AG10803 (cell line): ENCODE results near the gene CD7.
"Not testable (repeated sequence)": the region's sequence is repeated elsewhere in the genome, so short reads cannot be mapped to it uniquely, and the experiment has no call there.

Experiments
- DNase-seq: peaks from one replicate; pipeline ENCODE4 v3.0.0; 2010; ENCODE audit warnings: low read depth
- H3K4me3 ChIP-seq: 2 replicates; pipeline ENCODE4 v1.5.1; 2011; ENCODE audit warnings: mild to moderate bottlenecking, low read length, control low read depth
- CTCF ChIP-seq: conservative IDR thresholded peaks from 2 replicates; pipeline ENCODE4 v1.5.1; 2011; ENCODE audit warnings: mild to moderate bottlenecking, low read length, control low read depth, inconsistent platforms

The CD7 gene

DNA sequence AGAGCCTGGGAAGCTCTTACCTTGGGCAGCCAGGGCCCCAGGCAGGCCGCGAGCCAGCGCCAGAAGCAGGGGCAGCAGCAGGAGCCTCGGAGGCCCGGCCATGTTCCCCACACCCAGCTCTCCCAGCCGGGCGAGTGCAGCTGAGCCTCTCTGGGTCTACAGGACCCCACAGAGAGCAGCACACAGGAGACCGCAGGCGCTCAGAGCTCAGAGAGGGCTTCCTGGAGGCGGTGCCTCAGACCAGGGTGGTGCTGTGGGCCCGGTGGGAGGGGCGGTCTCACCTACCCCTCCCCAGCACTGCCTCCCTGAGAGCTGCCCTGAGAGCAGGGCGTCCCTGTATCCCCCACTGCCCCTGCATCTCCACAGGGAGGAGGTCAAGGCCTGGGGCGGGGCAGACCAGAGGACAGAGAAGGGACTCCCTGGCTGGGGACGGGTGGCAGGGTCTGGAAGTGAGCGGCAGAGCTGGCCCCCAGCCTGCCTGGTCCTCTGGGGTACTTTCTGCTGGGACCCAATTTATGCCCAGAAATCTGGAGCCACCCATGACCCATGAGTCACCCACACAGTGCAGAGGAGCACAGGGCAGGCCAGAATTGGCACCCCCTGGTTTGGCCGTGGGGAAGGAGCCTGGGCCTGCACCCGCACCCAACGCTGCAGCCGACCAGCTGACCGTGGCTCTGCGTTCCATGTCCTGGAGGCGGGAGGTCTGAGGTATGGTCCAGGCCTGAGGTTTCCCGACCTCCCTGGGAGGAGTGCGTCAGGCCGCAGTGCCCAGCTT, at the start of gene CD7:
TSS of gene CD7 (minus strand) at position 215 of the 775 bp plus-strand sequence. CDS start at position 102, 113 bp downstream.
- DNase-seq, result no peak
- TF ChIP-seq CTCF, result no peak
- no peak within 1 kb of the TSS for H3K4me3 ChIP-seq

GRCh38 chr17:82366749-82367148, 49.3 kb upstream of the CD7 start:
- no peak overlapping the region for H3K4me3 ChIP-seq
- no peak for DNase-seq

DNA sequence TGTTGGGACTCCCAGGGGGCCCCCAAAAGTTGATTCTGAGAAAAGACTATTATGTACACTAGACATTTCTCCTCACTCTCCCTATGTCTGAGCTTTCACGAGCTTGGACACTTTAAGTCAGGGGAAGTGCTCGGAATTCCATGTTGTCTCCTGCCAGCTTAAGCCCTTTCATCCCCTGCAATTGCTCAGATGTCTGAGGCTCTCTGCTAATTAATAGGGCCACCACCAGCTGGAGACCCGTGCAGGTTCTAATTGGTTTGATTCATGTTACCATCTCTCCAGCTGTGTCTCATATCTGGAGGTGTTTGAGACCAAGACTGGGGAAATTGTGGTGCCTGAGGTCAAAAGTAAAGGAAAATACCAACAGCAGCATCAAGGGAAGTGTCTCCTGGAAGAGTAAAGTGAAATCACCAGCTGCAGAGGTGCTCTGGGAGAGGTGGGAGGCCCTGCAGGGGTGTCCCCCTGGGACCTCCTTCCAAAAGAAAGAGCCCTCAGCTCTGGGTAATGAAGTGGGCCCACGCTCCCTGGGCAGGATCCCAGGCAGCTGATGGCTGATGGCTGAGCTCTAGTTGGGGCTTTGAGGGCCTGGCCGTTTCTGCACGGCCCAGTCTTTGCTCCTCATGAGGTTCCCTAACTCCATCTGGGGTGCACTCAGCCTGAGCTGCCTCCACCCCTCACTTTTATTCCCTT, 48.3 kb upstream of the CD7 start:
- no peak for DNase-seq
- TF ChIP-seq CTCF, result no peak
- H3K4me3 ChIP-seq, result no peak overlapping the region

More at GRCh38 chr17:82366749-82367148, 49.3 kb upstream of the CD7 start:
- no peak for TF ChIP-seq CTCF

DNA sequence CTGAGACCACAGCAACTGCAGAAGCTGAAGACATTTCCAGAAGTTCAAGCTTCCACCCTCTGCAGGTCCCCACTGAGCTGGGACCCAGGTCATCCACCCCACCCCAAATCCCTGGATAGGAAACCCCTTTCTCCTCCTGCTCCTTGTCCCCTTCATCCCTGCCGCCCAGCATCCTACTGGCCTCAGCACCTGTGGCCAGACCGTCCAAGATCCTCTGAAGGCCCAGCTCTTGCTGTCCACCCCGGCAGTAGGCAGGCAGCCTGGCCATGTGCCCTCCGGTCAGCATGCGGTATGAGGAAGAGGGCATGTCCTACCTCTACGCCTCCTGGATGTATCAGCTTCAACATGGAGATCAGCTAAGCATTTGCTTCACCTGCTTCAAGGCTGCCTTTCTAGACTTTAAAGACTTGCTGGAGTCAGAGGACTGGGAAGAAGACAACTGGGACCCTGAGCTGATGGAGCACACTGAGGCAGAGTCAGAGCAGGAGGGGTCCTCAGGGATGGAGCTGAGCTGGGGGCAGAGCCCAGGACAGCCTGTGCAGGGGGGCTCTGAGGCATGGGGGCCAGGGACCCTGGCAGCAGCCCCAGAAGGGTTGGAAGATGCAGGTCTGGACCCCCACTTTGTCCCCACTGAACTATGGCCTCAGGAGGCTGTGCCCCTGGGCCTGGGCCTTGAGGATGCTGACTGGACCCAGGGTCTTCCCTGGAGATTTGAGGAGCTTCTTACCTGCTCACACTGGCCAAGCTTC, 44.7 kb upstream of the CD7 start:
- H3K4me3 ChIP-seq, result no peak overlapping the region
- DNase-seq, result no peak
- TF ChIP-seq CTCF, result no peak

DNA sequence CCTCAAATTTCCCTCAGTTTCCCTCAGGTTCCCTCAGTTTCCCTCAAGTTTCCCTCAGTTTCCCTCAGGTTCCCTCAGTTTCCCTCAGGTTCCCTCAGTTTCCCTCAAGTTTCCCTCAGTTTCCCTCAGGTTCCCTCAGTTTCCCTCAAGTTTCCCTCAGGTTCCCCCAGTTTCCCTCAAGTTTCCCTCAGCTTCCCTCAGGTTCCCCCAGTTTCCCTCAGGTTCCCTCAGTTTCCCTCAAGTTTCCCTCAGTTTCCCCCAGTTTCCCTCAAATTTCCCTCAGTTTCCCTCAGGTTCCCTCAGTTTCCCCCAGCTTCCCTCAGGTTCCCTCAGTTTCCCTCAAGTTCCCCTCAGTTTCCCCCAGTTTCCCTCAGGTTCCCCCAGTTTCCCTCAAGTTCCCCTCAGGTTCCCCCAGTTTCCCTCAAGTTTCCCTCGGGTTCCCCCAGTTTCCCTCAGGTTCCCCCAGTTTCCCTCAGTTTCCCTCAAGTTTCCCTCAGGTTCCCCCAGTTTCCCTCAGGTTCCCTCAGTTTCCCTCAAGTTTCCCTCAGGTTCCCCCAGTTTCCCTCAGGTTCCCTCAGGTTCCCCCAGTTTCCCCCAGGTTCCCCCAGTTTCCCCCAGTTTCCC, 42.2 kb upstream of the CD7 start:
- DNase-seq, H3K4me3 ChIP-seq: not testable (repeated sequence)

GRCh38 chr17:82358465-82359350, 41.3 kb upstream of the CD7 start, which contains the start of gene TEX19:
Gene TEX19 (plus strand): TSS chr17:82359247. CDS start chr17:82362151, 2,904 bp downstream.
- H3K4me3 ChIP-seq, result no peak within 1 kb of the TSS
- no peak for DNase-seq
- TF ChIP-seq CTCF, result no peak
